ENCODE results near the gene CCDC68. TPM values are rescaled to one million over a fixed set of nuclear protein-coding genes. Genes with fewer than 3 reads are reported as not detected.

CCDC68 gene
- total RNA-seq, 4 donors from 2014 or later, result 3.9 to 19.7 (median 5.8) TPM

GRCh38 chr18:54926593-54927325 lies 32.5 kb downstream of the CCDC68 start:
- H3K4me1 ChIP-seq, result no peaks in the 10 kb centered on the region
- no peak for DNase-seq (ENCODE audit: low spot score in 2 of 2)
- WGBS, 2 donors, result 88% methylated on average over 3 of the region's 3 CpGs
- no peaks in the 10 kb centered on the region for H3K9me3 ChIP-seq
- H3K27ac ChIP-seq, result no peak overlapping the region
- no peaks in the 10 kb centered on the region for H3K27me3 ChIP-seq
- no peaks in the 10 kb centered on the region for H3K36me3 ChIP-seq
- TF ChIP-seq EP300 (IDR thresholded peaks at IDR 0.05), result no peak
- TF ChIP-seq, protein P1, sequence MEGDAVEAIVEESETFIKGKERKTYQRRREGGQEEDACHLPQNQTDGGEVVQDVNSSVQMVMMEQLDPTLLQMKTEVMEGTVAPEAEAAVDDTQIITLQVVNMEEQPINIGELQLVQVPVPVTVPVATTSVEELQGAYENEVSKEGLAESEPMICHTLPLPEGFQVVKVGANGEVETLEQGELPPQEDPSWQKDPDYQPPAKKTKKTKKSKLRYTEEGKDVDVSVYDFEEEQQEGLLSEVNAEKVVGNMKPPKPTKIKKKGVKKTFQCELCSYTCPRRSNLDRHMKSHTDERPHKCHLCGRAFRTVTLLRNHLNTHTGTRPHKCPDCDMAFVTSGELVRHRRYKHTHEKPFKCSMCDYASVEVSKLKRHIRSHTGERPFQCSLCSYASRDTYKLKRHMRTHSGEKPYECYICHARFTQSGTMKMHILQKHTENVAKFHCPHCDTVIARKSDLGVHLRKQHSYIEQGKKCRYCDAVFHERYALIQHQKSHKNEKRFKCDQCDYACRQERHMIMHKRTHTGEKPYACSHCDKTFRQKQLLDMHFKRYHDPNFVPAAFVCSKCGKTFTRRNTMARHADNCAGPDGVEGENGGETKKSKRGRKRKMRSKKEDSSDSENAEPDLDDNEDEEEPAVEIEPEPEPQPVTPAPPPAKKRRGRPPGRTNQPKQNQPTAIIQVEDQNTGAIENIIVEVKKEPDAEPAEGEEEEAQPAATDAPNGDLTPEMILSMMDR (IDR thresholded peaks at IDR 0.05), result no peak
- TF ChIP-seq POLR2A (IDR thresholded peaks at IDR 0.05), result no peak
- no peak overlapping the region for H3K4me3 ChIP-seq

- H3K27ac ChIP-seq, result no peak overlapping the region
- H3K4me1 ChIP-seq, result no peaks in the 10 kb centered on the region
- no peaks in the 10 kb centered on the region for H3K9me3 ChIP-seq
- WGBS, 2 donors, result 89 to 91% methylated on average over 1 of the region's 1 CpG
- H3K4me3 ChIP-seq, result no peak overlapping the region
- no peaks in the 10 kb centered on the region for H3K36me3 ChIP-seq
- no peak for DNase-seq (ENCODE audit: low spot score in 2 of 2)
- H3K27me3 ChIP-seq, result no peaks in the 10 kb centered on the region
- TF ChIP-seq POLR2A (IDR thresholded peaks at IDR 0.05), result no peak
- TF ChIP-seq, protein P1 (IDR thresholded peaks at IDR 0.05), result no peak
- no peak for TF ChIP-seq EP300 (IDR thresholded peaks at IDR 0.05)
Observed at GRCh38 chr18:54924948-54925347, 34.3 kb downstream of the CCDC68 start.

- no peaks in the 10 kb centered on the region for H3K9me3 ChIP-seq
- 66 to 78% methylated on average over 4 of the region's 4 CpGs for WGBS, 2 donors
- H3K27me3 ChIP-seq, result no peaks in the 10 kb centered on the region
- DNase-seq (ENCODE audit: low spot score in 2 of 2), result no peak
- H3K36me3 ChIP-seq, result no peaks in the 10 kb centered on the region
- no peak for TF ChIP-seq POLR2A (IDR thresholded peaks at IDR 0.05)
- no peak for TF ChIP-seq EP300 (IDR thresholded peaks at IDR 0.05)
- TF ChIP-seq, protein P1 (IDR thresholded peaks at IDR 0.05), result no peak
- H3K4me1 ChIP-seq, result no peaks in the 10 kb centered on the region
- H3K4me3 ChIP-seq, result no peak overlapping the region
- no peak overlapping the region for H3K27ac ChIP-seq
Observed at GRCh38 chr18:54923339-54923956, 35.8 kb downstream of the CCDC68 start.

DNA sequence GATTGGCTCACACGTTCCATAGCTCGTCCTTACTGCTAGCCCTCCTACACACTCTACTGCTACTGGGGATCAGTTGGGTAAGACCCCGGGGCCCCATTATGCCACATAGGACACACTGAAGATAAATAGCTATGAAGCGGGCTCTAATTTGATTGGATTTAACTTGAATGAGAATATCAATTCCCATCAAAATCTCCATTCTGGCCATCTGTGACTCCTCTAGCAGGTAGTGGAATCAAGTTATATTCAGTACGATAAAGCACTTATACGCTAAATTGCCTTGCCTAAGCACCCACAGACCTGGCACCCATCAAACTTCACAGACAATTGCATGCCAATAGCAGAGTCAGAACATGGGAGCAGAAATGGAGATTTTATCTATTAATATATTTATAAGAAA lies 39.8 kb downstream of the CCDC68 start:
- no peak for DNase-seq (ENCODE audit: low spot score in 2 of 2)
- Histone ChIP-seq H3K4me3 (no peak overlapping the region), H3K4me1 (no peaks in the 10 kb centered on the region), H3K27ac (no peak overlapping the region), H3K36me3 (no peaks in the 10 kb centered on the region), H3K9me3 (no peaks in the 10 kb centered on the region), H3K27me3 (no peaks in the 10 kb centered on the region)
- TF ChIP-seq, protein P1 (IDR thresholded peaks at IDR 0.05), result no peak
- TF ChIP-seq EP300 (IDR thresholded peaks at IDR 0.05) (no peak), POLR2A (IDR thresholded peaks at IDR 0.05) (no peak)
- 80 to 89% methylated on average over 6 of the region's 6 CpGs for WGBS, 2 donors

DNA sequence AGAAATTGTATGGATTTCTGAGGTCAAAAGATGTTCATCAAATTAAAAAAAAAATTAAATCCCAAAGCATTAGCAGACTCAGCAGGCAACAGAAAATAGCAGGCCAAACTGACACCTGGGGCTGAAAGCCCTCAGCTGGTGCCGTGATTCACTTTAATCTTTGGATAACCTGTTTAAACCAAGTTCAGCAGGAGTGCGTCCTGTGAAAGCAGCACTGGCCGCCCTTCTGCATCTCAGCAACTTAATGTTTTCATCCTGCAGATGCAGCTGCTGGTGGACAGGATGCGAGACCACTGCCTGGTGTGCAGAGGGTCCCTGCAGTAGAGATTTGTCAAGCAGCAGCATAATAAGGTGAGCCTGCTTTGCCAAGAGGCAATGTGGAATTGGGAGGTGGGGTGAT lies 41.2 kb downstream of the CCDC68 start:
- 70 to 77% methylated on average over 4 of the region's 4 CpGs for WGBS, 2 donors
- H3K36me3 ChIP-seq, result no peaks in the 10 kb centered on the region
- no peaks in the 10 kb centered on the region for H3K9me3 ChIP-seq
- H3K27me3 ChIP-seq, result no peaks in the 10 kb centered on the region
- no peak overlapping the region for H3K27ac ChIP-seq
- TF ChIP-seq EP300 (IDR thresholded peaks at IDR 0.05) (no peak), POLR2A (IDR thresholded peaks at IDR 0.05) (no peak)
- TF ChIP-seq, protein P1 (IDR thresholded peaks at IDR 0.05), result no peak
- no peaks in the 10 kb centered on the region for H3K4me1 ChIP-seq
- no peak overlapping the region for H3K4me3 ChIP-seq
- no peak for DNase-seq (ENCODE audit: low spot score in 2 of 2)
